ENCODE measurements around the gene MAP3K7. TPM values are rescaled to one million over a fixed set of nuclear protein-coding genes. Genes with fewer than 3 reads are reported as not detected.

MAP3K7 gene
- total RNA-seq, 1 experiment from 2014 or later = 31.9 TPM

GRCh38 chr6:90545448-90545847, 41.4 kb downstream of the MAP3K7 start:
- CTCF ChIA-PET = no interaction called here

GRCh38 chr6:90544741-90545140, 42.1 kb downstream of the MAP3K7 start:
- CTCF ChIA-PET = no interaction called here
- no TSS peak for BruUV-seq (replicated peaks)

More at GRCh38 chr6:90545448-90545847, 41.4 kb downstream of the MAP3K7 start:
- H3K9me2 ChIP-seq (ENCODE audit: insufficient read depth) = no peaks in the 10 kb centered on the region
- H3K9me3 ChIP-seq (ENCODE audit: insufficient read depth, low read depth) = no peaks in the 10 kb centered on the region
- no peak for DNase-seq
- POLR2A ChIA-PET (ENCODE audit: unreplicated experiment) = no interaction called here
- no peak overlapping the region for H3K27ac ChIP-seq
- peaks cover 8% of the 10 kb centered on the region; the same call in 1 of the 2 replicates for H3K36me3 ChIP-seq (ENCODE audit: low read depth)
- H3K4me2 ChIP-seq = no peak overlapping the region
- no peaks in the 10 kb centered on the region for H3F3A ChIP-seq (ENCODE audit: insufficient read depth, low read depth)
- no peak overlapping the region for H3K4me3 ChIP-seq
- no TSS peak for BruUV-seq (replicated peaks)
- H2AFZ ChIP-seq = no peak overlapping the region
- H3K4me1 ChIP-seq (replicated peaks; ENCODE audit: insufficient read depth) = no peaks in the 10 kb centered on the region
- H4K20me1 ChIP-seq (ENCODE audit: insufficient read depth) = no peaks in the 10 kb centered on the region
- H3K79me2 ChIP-seq (ENCODE audit: low read depth) = no peaks in the 10 kb centered on the region
- TF ChIP-seq CTCF (conservative IDR thresholded peaks at IDR 0.05) (no peak), EZH2 (IDR thresholded peaks at IDR 0.05; ENCODE audit: low read depth) (no peak)
- intact Hi-C loops (cut with micrococcal nuclease; ENCODE audit: unreplicated experiment) = no loop called here
- H3K27me3 ChIP-seq (ENCODE audit: insufficient read depth, low read depth) = no peaks in the 10 kb centered on the region

GRCh38 chr6:90544081-90544480, 42.8 kb downstream of the MAP3K7 start:
- H3F3A ChIP-seq (ENCODE audit: insufficient read depth, low read depth) = no peaks in the 10 kb centered on the region
- no peak overlapping the region for H3K4me3 ChIP-seq
- no peaks in the 10 kb centered on the region for H3K27me3 ChIP-seq (ENCODE audit: insufficient read depth, low read depth)
- no peak overlapping the region for H3K4me2 ChIP-seq
- H2AFZ ChIP-seq = no peak overlapping the region
- BruUV-seq (replicated peaks) = no TSS peak
- intact Hi-C loops (cut with micrococcal nuclease; ENCODE audit: unreplicated experiment) = no loop called here
- ChIA-PET CTCF (no interaction called here), POLR2A (ENCODE audit: unreplicated experiment) (no interaction called here)
- no peaks in the 10 kb centered on the region for H3K79me2 ChIP-seq (ENCODE audit: low read depth)
- no peaks in the 10 kb centered on the region for H4K20me1 ChIP-seq (ENCODE audit: insufficient read depth)
- H3K9me3 ChIP-seq (ENCODE audit: insufficient read depth, low read depth) = no peaks in the 10 kb centered on the region
- no peaks in the 10 kb centered on the region for H3K9me2 ChIP-seq (ENCODE audit: insufficient read depth)
- peaks cover 8% of the 10 kb centered on the region; the same call in 1 of the 2 replicates for H3K36me3 ChIP-seq (ENCODE audit: low read depth)
- no peaks in the 10 kb centered on the region for H3K4me1 ChIP-seq (replicated peaks; ENCODE audit: insufficient read depth)
- TF ChIP-seq CTCF (conservative IDR thresholded peaks at IDR 0.05) (no peak), EZH2 (IDR thresholded peaks at IDR 0.05; ENCODE audit: low read depth) (no peak)
- H3K27ac ChIP-seq = no peak overlapping the region
- no peak for DNase-seq

More at GRCh38 chr6:90544741-90545140, 42.1 kb downstream of the MAP3K7 start:
- TF ChIP-seq EZH2 (IDR thresholded peaks at IDR 0.05; ENCODE audit: low read depth) (no peak), CTCF (conservative IDR thresholded peaks at IDR 0.05) (no peak)
- intact Hi-C loops (cut with micrococcal nuclease; ENCODE audit: unreplicated experiment) = no loop called here
- Histone ChIP-seq H2AFZ (no peak overlapping the region), H3K36me3 (ENCODE audit: low read depth) (peaks cover 8% of the 10 kb centered on the region; the same call in 1 of the 2 replicates), H3K27me3 (ENCODE audit: insufficient read depth, low read depth) (no peaks in the 10 kb centered on the region), H3K4me1 (replicated peaks; ENCODE audit: insufficient read depth) (no peaks in the 10 kb centered on the region), H4K20me1 (ENCODE audit: insufficient read depth) (no peaks in the 10 kb centered on the region), H3K27ac (no peak overlapping the region), H3K4me3 (no peak overlapping the region), H3F3A (ENCODE audit: insufficient read depth, low read depth) (no peaks in the 10 kb centered on the region), H3K9me2 (ENCODE audit: insufficient read depth) (no peaks in the 10 kb centered on the region), H3K79me2 (ENCODE audit: low read depth) (no peaks in the 10 kb centered on the region), H3K4me2 (no peak overlapping the region), H3K9me3 (ENCODE audit: insufficient read depth, low read depth) (no peaks in the 10 kb centered on the region)
- POLR2A ChIA-PET (ENCODE audit: unreplicated experiment) = no interaction called here
- DNase-seq = no peak
